Measurements from ENCODE around the gene CARMIL1.

Gene CARMIL1

DNA sequence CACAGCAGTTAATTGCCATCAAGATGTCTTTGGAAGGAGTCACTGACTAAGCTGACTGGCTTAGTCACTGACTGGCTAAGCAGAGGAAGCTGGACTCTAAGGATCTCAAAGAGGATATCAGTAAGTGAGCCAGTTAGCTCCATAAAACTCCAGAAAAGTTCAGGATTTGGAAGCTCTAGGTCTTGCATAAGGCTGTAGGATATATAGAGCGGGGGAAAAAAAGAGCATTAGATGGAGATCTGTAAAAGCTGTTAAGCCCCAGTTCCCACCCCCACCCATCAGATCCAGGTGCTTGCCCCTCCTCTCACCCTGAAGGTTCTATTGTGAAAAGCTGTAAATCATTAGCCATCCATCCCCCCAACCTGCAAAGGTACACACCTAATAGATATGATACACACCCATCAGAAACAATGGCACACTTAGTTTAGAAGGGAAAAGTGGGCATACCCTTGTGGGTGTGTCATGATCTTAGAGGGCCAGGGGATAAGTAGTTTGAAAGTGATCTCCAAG, 32.2 kb downstream of the CARMIL1 start:
- peak in 3 of 4 experiments; percentile 32 to 41 (median 34) for DNase-seq

DNA sequence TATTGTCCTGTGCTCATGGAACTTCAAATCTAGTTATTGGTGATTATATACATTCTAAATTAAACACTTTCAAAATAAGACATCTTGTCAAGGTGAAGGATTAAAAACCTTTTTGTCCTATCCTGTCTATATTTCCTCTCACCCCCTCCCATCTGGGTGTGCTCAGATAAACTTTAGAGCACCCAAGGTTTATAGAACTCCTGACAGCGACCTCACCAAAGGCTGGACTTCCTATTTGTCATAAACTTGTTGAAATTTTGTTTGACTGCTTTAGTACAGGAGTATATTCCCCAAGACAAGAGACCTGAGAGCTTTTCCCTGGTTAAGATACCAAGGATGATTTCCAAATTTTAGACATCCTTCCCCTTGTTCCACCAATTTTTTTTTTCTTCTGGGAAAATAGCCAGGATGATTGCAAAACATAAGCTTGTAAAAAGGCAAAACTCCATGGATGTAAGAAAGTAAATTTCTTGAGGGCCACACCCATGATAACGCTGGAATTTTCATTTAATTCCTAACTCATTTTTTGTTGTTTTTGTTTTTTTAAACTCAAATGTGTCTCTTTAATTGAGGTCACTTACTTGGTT, 33.0 kb downstream of the CARMIL1 start:
- DNase-seq: peak; percentile 16 to 51 (median 39)

DNA sequence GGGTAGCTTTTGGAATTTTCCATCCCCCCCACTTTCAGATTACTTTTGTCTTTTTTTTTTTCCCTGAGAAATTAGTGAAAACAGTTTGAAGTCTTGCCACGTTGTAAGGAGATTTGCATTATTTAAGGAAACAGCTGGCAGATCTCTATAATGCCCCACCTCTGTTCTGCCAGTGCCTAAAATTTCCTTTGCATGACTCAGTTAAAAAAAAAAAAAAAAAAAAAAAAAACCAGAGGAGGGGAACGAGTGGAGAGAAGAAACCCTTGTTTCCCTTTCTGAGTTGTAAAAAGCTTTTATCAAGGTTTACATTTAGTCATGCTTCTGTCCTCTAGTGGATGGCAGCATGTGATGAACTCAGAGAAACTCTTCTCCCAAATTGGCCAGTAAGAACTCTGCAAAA, 33.5 kb downstream of the CARMIL1 start:
- peak in 3 of 4 experiments; percentile 9 to 43 (median 32) for DNase-seq

DNA sequence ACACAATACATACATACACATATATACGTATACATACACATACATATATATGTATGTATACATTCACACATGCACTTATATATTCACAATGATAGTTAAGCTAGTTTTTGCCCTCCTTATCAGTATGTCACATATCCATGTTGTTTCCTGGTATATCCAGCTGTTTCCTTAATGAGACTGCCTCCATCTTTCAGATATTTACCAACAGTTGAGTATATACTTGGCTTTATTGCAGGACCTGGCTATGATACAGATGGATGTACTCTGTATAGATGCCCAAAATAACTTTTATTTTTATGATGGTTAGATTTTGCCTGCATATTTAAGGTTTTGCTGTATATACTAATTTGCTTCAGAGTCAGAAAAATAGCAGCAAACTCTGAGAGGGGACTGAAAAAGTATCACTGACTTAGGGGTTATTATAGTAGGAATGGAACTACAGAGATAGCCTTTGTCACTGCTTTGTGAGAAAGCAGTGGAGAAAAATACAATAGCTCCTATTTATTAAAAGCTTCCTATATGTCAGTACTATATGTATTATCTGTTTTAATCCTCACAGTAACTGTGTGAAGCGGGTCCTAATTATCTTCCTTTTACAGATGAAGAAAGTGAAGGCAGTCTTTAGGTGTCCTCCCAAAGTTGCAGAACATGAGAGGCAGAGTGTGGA, 35.5 kb downstream of the CARMIL1 start:
- DNase-seq: no peak

DNA sequence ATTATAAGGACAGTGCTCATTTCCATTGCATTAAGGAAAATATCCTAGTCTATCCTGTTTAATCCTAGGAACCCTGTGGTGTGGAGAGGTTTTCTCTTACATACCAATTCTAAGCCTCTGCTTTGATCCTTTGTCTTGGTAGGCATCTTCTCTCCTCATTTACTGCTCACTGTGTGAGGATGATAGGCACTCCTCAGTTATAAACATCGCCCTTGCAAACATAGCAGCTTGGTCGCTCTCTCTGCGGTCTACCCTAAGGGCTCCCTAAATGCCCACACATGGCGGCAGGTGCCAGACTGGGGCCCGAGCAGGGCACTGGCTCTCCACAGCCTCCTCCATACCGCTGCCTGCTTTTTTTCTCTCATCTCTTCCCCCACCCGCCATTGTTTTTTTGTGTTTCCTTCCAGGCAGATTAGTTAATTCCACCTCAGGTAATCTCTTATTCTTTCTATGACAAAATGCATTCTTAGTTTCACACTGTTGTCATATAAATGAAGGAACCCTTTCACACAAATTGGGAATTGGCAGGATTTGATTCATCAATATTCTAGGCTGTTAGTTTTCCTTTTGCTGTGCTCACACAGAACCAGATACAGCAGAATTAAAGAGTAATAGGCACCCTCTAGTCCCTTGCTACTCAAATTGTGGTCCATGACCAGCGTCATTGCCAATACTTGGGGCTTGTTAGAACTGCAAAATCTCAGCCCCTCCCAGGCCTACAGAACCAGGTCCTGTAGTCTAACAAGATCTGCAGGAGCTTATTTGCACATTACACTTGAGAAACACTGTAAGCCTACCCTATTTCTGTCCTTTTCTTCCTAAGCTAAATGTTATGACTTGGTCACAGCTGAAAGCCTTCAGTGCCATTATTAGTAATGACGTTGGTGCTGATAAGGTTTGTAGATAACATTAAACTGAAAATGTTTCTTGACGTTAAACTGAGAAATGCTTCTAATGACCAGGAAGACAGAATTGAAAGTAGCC, 36.3 kb downstream of the CARMIL1 start:
- no peak for DNase-seq

DNA sequence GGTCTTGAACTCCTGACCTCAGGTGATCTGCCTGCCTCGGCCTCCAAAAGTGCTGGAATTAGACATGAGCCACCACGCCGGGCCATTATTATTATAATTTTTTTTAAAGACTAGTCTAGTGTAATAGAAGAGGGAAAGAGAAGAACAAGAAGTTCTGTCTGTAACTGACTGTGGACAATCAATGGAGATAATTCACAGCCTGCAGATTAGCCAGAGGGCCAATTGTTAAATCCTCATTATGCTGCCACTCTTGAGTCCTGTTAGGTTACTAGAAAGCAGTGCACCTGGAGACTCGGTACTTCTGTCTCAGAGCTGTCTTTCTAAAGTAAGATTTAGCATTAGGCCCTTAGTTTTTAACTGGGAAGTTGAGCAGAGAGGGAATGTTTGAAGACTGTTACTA, 37.5 kb downstream of the CARMIL1 start:
- no peak for DNase-seq

DNA sequence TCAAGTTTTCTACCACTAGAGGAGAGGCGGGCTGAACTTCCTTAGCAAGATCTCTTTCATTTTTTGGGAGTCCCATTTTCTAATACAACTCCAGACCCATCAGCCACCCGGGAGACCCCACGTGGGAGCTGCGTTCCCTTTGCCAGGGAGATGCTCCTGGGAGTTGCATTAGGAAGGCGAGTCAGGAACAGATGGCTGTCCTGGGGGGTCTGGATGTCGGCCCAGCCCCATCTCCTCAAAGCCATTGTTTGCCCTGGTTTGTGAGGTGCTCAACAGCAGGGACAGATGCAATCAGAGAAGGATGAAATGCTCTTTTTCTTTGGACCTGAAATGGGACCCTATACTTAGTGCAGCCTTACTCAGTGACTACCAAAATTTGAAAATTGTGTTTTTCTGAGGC, 39.4 kb downstream of the CARMIL1 start:
- DNase-seq: no peak

DNA sequence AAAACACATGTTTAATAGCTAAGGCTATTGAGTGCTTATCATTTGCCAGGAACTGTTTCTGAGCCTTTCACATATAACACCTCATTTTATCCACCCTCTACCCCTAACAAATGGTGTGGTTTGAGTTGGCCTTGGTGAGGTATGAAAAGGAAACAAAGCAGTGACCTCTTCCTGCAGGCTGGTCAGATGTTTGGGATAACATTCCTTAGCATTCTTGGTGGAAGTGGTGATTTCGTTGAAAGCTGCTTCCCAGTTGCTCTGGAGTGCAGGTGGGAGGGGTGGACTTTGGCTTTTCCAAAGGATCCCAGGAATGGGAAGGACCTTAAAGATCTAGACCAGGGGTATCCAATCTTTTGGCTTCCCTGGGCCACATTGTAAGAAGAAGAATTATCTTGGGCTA, 41.3 kb downstream of the CARMIL1 start:
- DNase-seq: no peak

DNA sequence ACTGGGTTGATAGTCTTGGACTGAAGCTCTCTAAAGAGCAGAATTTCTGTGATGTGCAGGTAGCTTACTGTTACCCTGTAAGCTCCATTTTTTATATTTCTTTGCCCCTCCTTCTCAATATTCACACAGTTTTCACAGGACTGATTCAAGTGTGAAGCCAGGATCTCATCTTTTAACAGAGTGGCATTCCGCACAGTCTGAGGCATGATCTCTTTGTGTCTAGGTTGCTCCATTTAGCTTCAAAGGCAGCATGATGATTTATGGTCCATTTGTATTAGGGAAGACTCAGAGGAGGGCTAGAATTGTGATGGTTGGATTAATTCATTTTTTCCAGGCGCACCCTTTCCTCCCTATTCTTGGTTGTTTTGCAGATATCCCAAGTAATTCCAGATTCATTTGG, 43.5 kb downstream of the CARMIL1 start:
- no peak for DNase-seq

DNA sequence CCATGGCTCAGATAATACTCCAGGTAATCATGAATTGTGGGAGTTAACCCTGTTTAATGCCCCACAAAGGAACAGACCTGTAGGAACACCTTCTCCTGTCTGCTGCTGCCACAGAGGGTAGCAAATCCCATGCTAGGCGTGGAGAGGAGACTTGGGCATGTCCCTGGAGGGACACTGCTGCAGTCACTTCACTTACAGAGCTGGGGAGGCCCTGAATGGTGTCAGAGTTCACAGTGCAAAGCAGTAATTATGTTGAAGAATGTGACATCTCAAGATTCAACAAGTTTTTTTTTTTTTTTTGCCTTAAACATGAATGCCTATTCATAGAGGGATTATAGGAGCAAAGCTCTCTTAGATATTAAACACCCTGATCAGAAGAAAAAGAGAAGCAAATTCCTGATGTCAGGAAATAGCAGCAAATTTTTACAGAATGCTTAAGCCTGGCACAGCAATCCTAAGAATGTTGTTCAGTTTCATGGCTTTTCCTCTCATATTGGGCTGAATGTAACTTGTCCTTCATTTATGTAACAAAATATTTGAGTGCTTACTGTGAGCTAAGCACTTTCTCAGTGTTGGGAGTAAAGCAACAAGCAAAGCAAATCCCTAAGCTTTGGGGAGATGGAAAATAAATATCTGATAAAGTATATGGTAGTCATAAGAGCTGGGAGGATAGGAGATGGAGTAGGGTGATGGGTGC, 45.0 kb downstream of the CARMIL1 start:
- DNase-seq: no peak

DNA sequence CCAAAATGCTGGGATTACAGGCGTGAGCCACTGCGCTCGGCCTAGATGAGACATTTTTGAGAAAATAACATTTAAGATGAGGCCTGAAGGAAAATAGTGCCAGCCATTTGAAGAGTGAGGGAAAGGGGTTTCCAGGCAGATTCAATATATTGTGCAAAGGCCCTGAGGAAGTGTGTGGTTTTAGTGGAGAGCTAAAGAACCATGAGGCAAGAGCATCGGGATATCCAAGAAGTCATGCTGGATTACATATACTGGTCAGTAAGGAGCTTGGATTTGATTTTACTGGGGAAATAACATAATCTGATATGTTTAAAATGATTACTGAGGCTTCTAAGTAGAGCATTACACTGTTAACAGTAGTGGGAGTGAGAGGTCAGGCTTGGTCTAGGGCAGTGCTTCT, 47.0 kb downstream of the CARMIL1 start:
- peak in 2 of 4 experiments; percentile 37 to 42 for DNase-seq

DNA sequence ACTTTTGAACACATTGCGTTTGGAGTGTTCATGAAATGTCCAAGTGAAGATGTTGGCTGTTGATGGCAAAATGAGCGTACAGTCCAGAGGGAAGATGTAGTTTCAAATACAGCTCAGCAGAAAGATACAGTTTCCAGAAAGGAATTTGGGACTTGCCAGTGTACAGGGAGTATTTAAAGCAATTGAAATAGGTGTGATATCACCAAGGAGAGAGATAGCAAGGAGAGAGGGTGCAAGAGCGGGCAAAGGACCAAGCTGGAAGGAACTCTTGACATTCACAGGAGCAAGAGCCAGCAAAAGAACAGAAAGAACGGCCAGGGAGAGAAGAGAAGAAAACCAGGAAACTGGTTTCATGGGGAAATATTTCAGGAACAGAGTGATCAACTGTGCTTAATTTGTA, 47.8 kb downstream of the CARMIL1 start:
- DNase-seq: no peak

DNA sequence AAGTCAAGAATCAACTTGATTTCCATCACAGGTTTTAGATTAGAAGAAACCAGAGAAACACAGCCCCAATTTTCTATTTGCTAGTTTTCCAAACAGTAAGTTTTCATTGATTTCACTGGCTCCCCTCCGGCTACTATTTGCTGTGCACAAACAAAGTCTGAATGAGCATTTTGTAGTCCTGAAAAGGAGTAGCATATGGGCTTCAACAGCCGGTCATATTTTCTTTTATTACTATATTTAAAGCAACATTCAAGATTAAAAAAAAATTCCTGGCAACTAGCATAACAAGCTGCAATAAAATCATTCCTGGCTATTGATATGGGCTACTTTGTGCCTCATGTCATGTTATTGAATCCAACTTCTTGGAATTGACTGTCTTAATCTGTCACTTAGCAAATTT, 48.3 kb downstream of the CARMIL1 start:
- no peak for DNase-seq

DNA sequence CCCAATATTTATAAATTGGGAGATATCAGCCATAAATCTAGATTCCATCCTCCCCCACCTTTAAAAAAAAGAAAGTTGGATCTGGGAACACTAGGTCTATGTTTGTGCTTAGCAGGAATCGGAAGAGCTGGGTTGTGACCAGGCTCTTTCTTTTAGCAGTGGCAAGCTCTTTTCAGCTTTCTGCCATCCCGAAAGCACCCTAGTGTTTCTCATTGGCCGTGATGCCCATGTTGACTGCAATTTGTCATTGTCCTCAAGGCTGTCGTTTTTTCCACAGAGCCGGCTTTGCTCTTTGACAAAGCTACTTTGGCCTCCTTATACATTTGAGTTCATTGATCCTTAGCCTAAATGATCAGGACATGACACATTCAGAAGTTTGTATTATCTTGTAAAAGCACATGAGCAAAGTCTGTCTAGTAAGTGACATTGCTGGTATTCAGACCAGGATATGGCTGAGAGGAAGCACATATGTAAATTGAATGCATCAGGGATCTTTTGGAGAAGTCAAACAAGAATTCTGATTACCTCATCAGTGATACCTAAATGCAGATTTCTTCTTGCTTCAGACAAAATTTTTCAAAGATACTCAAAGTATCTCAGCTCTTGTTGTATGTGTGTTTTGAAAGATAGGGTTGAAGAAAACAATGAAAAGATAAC, 50.1 kb downstream of the CARMIL1 start:
- DNase-seq: peak in 3 of 4 experiments; percentile 6 to 50 (median 50)

DNA sequence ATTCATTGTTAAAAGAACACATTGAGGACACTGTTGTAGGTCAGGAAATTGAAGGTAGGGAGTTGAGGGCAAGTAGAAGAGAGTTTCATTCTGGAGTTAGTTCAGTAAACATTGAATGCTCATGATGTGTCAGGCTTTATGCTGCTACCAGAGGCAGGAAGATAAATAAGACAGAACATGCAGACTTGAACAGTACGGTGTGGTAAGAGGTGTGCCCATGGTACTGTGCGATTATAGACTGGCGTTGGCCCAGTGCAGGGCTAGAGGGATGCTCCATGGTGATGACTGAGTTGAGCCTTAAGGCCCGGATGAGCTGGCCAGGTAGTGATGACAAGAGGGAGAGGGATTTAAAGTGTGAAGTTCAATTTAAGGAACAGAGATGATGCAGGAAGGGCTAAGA, 50.8 kb downstream of the CARMIL1 start:
- no peak for DNase-seq

DNA sequence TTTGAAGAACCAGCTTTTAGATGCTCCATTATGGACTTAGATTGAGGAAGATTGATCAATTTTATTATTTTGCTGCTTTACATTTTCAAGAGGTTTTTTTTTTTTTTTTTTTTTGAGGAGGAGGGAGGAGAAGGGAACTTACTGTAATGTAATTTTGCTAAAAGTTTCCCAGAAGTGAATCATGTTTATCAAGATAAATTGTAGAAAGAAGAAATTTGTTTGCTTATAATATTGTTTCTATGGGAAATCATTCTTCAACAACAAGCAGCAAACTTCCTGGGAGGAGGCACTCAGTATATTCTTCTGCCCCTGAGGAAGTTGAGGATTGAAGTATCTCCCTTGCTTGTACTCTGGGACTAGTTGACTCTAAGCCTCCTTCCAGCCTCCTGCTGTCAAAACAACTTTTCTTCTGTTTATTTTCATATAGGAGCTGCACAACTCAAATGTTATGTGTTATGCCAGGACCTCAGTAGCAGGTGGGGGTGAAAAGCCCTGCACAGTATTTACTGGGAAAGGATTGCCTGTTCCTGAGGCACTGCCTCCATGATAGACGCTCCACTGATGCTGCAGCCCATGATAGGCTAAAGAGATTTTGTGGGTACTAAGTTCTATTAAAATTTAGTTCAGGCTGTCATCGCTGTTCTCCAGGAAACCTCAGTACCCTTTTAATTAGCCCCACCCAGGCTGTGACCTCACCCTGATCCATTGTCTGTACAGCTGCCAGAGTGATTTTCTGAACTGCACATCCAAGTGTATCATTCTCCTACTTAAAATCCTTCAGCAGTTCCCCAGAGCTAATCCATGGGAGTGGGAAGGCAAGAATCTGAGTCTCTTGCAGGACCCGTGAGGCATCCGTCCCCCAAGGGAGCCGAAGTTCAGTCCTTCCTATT, 51.9 kb downstream of the CARMIL1 start:
- peak in 2 of 4 experiments; percentile 25 to 43 for DNase-seq

DNA sequence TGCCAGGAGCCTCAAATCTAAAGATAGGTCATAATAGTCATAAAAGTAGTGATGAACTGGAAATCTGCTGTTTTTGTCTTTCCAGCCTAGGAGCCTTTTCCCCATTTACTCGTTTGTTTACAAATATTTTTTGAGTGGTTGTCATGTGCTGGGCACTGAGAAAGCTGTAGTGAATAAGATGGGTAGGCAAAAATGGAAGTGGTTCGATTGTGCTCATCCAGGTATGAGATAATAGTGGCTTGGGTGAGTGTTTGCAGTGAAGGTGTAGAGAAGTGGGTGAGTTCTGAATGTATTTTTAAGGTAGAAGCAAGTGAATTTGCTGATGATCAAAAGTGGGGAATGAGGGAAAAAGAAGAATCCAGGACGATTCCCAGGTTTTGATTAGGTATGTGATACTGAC, 53.0 kb downstream of the CARMIL1 start:
- DNase-seq: no peak

DNA sequence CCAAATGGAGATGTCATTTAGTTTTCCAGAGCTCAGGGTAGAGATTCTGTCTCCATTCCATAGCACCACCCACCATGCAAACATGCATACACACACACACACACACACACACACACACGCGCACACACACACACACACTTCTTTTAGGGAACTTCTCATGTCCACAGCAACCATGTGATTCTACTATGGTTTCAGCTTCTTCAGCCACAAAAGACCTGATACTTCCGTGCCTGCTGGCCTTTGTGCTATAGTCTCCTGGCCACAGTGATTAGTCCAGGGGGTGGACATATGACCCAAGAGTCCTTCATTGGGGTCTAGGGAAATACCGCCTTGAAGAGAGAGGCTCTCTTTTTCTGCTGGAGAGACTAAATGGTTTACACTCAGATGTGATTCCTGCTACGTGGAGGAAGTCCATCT, 53.5 kb downstream of the CARMIL1 start:
- peak; percentile 13 to 73 (median 58) for DNase-seq

DNA sequence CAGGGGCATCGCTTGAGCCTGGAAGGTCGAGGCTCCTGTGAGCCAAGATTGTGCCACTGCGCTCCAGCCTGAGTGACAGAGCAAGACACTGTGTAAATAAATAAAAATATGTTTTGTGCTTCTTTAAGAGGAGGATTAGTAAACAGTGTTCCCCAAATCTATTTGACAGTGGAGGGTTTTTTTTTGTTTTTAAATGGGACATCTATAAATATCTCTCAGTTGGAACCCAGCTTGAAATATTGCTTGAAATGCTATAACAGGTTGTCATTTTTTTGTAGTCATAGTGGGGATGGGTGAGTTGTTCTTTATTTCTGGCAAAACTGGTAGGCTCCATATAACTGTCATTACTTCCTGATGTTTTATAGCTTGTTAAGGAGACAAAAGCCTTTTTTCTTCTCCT, 54.3 kb downstream of the CARMIL1 start:
- DNase-seq: no peak

DNA sequence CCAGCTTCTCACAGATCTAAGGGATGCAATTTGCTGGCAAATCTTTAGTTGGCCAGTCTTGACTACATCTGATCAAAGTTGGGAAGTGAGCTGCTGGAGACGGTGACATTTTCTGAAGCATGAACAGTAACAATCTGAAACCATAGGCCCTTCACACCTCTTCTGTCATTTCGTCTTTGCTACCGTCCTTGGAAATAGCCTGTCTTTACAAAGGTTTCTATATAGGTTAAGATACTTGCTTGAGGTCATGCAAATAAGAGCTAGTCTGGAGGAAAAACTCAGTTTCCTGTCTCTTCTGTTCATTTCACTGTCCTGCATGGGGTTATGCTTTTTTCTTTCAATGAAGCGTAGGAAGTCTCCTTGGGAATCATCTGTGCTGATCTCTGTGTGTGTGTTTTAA, 55.6 kb downstream of the CARMIL1 start:
- DNase-seq: no peak

DNA sequence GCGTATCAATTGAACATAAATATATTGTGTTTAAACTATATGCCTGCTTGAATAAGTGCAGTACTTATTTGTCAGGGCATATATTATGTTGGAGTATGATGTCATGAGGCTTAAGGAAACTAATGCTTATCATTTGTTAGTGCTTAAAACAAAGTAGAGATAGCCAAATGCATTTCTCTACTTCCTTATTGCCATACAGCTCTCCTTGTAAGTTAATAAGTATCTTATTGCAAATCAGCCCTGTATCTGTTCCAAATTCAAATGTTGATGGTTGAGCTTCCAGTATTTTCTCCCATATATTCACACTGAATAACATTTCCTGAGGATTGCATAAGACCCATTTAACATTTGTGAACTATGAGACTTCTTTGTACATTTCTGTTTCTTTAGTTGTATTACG, 57.8 kb downstream of the CARMIL1 start:
- DNase-seq: no peak
